HG03108 (cell line): ENCODE measurements around the gene SKI.

ENCODE experiments used
- ATAC-seq: cut with Tn5 transposase; IDR thresholded peaks from one replicate; pipeline ENCODE4 v1.9.1; 2021; ENCODE audit warnings: moderate library complexity; ENCODE audit not compliant: unreplicated experiment

Gene SKI

DNA sequence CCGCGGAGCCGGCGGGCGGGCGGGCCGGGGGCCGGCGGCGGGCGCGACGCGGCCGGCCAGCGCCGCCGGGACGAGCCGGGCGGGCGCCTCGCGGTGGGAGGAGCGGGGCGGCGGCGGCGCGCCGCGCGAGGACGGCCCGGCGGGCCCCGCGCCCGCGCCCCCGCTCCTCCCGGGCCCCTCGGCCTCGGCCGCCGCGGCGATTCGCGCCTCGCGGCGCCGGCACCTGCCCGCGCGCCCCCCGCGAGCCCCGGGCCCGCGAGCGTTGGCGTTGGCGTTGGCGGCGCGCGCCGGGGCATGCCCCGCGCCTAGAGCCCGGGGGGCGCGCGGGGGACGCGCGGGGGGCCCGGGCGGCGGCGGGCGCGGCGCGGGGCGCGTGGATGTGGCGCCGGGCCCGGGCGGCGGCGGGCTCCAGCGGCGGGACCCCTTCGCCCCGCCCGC is at the start of gene SKI:
Gene SKI, plus strand, starts transcription at position 163 of the 438 bp plus-strand sequence. CDS start 448 bp downstream, outside the sequence.
- ATAC-seq = no peak

DNA sequence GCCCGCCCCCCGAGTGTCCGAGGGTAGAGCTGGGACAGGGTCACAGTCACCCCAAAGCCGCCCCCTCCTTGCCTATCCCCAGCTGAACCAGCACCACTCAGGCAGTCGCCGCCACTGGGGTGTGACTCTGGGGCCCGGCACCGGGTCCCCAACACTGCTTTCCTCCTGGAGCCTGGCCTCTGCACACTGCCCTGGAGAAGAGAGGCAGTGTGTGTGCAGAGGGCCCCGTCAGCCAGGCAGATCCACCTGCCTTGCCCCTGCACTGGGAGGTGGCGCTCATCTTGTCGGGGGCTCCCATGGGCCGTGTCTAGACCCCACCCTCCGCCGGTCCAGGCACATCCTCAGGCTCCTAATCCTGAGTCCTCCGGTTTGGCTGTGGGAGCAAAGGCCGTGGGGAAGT is 49.2 kb upstream of the SKI start:
- ATAC-seq = no peak

DNA sequence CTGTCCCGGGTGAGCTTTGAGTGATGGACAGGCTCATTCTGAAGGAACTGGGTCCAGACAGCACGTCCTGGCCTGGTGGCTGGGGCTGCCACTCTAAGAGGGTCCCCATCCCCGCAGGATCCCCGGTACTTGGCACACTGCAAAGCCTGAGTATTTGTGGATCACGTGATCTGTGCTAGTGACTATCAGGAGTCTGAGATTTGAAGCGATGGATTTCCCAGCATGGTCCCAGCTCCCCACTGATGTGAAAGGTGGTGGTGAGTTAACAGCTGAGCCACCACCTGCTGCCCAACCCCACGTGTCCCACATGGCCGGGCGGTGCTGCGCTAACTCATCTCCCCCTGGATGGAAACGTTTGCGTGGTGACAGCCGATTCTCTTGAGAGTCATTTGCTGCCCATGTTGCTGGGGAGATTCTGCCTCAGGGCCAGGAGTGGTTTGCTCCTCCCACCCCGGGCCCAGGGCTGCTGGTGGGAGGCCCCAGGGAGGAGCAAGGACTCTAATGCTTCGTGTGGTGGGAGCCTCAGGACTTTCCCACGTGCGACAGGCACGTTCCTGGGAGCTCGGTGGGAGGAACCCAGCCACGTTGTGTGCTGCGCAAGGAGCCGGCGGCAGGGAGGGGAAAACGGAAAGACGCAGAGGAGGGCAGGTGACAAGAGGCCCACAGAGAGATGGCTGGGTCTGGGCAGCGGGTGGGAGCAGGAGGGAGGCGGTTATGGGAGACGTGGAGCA is 48.7 kb upstream of the SKI start:
- no peak for ATAC-seq

DNA sequence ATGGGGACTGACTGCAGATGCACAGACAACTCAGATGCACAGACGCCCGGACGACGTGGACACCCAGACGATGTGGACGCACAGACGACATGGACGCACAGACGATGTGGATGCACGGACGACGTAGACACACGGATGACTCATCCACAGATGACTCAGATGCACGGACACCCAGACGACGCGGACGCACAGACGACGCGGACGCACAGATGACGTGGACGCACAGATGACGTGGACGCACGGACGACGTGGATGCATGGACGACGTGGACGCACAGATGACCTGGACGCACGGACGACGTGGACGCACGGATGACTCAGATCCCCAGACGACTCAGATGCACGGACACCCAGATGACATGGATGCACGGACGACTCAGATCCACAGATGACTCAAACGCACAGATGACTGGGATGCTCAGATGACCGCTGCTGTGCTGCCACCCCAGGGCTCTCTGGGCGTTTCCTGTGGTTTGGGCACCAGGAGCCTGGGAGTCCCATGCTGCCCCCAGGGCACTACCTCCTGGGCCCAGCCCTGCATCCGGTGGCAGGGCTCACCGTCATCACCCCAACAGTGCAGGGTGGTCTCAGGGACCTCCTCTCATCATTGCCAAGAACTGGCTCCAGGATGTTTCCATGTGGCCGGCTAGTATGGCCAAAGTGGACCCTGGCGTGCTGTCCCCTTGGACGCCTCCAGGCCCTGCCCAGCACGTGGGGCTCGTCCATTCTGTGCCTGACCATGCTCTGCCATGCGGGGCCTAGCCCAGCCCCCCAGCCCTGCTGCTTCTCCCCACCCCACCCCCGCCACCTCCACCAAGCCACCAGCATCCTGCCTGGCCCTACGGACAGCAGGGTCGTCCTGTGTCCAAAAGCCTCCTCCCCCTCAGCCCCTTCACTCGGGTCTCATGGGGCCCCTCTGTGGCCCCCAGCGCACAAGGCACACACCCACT is 47.5 kb upstream of the SKI start:
- no peak for ATAC-seq

DNA sequence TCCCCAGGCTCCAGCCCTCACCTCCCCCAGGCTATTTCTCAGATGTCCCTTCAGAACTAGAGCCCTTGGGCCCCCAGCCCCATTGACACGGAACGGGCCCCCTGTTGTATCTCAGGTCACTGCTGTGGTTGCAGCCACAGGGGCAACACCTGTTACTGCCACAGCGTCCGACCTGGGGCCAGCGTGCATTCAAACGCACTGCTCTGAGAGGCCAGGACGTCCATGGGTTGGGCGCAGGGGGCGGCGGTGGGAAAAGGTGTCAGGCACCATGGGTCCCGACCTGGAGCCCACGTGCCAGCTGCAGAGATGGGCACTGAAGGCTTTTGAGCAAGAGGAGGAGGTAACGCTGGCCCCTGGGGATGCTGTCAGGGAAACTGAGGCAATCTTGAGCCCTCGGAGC is 46.8 kb upstream of the SKI start:
- ATAC-seq = no peak

DNA sequence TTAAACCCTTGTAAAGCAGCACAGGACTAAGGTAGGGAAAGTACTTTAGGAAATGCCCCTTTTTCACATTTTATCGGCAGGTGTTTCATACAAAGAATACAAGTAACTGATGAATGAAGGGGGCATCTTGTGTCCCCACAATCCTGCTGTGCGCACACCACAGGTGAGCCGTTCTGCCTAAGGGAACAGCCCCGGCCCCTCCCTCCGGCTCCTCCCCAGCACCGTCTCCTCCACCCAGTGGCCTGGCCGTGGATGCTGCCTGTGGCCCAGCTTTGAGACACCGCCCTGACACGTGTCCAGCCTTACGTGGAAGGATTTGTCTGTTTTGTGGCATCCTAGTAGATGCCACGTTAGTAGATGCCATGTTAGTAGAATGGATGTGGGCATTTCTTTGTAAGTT is 46.4 kb upstream of the SKI start:
- ATAC-seq = no peak

DNA sequence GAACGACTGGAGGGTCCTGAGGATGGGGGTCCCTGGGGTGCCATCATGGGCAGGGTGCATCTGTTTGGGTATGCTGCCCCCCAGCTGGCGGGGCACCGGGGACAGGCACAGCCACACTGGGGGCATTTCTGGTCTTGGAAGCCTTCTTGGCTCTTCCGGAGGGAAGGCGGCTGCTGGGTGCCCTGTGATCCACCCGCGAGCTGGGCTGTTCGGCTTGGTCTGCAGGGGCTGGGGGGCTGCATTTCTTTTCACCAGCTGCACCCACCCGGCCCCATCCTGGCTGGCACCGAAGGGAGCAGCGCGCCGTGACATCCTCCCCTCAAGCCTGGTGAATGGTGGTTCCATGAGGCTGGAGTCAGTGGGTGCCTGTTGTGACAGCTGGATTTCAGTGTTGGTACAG is 45.7 kb upstream of the SKI start:
- no peak for ATAC-seq

DNA sequence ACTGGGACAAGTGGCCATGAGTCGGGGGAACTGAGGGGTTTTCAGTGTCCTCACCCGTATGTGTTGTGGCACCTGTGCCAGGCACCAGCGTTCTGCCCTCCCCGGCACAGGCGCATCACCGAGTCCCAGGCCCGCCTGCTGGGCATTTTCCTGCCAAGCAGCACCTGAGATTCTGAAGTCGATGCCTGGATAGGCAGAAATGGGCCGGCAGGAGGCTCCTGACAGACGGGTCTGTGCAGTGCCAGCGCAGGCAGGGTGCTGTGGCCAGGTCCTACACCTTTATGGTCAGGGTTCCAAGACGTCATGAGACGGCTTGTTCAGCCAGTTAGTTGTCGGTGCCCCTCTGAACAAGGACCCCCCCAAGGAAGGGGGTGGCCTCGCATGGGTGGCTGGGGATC is 44.2 kb upstream of the SKI start:
- ATAC-seq = no peak

DNA sequence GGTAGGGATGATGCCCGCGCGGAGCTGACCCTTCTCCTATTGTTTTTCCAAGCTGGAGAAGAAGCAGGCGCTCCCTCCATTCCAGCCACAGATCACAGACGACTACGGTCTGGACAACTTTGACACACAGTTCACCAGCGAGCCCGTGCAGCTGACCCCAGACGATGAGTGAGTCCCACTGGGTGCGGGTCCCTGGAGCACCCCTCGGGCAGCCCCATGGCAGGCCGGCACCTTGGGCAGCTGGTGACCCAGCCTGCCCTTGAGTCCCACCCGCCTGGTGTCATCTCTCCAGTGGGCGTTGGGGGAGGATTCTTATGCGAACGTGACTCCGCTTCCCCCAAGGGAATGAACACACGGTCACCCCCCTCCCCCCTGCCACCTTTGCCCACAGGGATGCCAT is 43.6 kb upstream of the SKI start:
- ATAC-seq = no peak

DNA sequence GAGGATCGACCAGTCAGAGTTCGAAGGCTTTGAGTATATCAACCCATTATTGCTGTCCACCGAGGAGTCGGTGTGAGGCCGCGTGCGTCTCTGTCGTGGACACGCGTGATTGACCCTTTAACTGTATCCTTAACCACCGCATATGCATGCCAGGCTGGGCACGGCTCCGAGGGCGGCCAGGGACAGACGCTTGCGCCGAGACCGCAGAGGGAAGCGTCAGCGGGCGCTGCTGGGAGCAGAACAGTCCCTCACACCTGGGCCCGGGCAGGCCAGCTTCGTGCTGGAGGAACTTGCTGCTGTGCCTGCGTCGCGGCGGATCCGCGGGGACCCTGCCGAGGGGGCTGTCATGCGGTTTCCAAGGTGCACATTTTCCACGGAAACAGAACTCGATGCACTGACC is 43.2 kb upstream of the SKI start:
- no peak for ATAC-seq

DNA sequence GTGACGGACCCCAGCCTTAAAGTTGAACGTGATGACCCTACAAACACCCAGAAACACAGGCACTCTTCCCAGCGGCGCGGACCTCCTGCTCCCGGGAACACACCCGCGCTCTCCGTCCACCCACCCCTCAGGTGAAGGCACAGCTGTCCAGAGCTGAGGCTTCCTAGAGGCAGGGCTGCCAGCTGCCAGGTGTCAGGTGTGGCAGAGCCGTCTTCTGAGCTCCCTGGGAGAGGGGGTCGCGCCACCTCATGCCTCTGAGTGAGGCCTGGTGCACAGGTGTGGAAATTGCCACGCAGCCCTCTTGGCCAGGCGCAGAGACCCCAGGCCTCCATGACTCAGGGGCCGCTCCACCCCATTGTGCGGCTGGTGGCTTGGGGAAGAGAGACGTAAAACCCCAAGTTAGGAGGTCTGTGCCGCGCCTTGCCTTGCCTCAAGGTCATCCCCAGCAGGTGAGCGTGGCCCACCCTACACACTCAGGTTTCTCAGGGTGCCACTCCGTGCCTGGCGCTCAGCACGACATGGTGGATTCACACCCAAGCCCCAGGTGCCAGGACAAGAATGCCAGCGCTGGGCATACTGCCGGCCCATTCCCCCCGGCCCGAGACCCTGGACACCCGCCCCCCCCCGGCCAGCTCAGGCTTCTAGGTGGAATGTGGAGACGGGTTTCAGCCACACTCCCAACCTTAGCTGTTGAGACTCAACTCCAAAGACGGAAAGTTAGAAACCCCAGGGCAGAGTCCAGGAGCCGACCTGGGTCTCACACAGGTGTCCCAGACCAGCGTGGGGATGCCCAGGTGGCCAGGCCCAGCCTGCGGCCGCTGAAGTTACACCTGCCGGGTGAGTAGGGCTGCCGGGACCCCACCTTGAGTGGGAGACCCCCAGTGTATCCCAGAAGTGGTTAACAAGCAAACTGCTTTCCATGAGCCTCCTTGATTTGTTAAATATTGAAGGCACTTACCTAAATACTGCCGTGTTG is 42.0 kb upstream of the SKI start:
- ATAC-seq = no peak

DNA sequence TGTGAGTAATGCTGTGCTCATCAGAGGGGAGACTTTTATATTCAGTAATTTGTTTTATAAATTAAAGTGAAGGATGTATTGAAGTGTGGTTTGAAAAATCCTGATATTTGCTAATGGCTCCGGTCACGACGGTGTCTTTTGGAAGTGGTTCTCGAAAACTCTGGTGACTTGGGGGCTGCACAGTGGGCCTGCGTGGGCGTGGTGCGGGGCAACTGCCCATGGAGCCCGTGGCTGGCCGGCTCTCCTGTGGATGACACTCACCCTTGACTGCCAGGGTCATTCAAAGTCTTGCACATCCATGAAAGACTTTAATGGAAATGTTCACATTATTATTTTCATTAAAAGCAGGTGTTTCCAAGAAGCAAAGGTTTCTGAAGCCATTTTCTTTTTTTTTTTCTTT is 41.2 kb upstream of the SKI start:
- no peak for ATAC-seq

DNA sequence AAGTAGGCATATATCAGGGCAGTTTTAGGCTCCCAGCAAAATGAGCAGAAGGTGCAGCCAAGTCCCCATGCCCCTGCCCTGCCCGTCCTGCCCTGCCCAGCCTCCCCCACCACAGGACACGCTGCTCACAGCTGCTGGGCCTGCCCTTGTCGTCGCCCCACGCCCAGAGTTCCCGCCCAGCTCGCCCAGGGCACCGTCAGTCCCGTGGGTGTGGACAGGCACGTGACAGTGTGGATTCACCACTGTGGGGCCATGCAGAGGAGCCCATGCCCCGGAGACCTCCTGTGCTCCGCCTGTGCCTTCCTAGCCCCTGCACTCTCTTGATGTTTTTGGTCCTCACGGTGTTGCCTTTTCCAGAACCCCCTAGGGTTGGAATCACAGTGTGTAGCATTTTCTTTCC is 40.5 kb upstream of the SKI start:
- no peak for ATAC-seq

DNA sequence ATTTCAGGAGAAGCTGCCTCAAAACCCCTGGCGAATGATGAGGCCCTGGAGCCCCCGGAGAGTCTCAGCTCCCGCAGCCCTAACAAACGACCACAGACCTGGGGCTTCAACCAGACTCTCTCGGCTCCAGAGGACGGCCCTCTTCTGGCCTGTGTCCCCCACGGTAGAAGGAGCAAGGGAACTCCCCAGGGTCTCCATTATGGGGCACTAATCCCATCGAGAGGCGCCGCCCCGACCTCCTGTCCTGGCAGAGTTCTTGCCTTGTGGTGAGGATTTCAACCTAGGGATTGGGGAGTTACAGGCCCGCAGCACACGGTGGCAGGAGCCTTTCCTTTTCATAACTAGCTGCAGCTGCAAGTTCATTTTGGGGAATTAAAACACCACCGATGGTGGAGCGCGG is 39.8 kb upstream of the SKI start:
- ATAC-seq = no peak

DNA sequence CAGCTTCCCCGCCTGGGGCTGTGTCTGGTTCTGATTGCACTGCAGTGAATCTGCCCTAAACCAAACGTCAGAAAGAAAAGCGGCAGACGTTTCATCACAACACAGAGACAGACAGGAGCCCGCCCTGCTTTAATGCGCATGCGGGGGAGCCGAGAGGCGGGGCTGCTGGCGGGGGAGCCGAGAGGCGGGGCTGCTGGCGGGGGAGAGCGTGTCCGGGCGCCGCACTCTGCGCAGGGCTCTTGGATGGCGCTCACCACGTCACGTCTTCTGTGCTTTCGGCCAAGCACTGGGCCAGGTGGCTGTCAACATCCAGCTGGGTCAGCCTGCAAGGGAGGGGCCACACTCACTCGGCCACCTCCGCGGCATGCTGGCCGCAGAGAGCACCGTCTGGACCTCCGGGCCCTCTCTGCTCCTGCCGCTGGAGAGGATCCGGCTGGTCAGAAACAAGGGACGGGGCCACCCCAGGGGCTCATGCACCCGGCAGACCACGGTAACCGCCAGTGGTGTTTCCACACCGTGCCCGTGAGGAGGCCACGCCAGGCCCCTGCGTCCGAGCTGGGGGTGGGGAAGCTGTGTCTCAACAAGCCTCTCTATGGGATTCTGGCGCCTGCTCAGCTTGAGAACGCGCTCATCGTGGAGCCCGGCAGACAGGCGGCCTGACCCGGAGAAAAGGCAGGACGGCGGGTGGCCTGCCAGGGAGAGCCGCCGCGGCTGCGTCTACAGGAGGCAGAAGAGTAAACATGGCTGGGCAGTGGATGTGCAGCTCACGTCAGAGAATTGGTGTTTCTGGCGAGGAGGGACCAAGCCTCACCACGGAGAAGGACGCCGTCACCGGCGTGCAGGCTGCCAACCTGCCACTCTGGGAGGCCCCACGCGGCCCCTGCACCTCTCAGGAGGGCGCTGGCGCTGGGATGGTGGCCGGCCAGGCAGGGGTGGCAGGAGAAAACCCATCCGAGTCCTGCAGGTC is 38.4 kb upstream of the SKI start:
- ATAC-seq = peak; percentile 65

DNA sequence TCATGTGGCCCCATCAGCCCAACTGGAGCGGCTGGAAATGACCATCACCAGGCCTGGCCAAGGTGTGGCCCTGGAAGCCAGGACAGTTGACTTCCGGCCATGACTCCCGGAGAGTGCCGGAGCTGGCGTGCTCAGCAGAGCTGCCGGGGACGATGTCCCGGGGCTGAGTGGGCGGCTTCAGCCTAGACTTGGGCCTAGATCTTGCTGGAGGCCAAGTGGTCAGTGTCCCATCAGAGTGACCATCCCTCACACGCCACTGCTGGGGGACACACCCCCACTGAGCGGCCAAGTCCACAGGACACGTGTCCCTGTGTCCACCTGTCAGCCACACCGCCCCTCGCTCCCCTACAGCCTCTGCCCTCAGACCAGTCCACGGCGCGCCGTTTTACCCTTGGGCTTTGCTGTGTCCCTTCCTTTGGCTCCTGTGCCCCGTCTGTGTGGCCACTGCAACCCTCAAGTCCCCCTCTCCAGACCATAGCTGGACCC is 37.6 kb upstream of the SKI start:
- ATAC-seq = no peak

DNA sequence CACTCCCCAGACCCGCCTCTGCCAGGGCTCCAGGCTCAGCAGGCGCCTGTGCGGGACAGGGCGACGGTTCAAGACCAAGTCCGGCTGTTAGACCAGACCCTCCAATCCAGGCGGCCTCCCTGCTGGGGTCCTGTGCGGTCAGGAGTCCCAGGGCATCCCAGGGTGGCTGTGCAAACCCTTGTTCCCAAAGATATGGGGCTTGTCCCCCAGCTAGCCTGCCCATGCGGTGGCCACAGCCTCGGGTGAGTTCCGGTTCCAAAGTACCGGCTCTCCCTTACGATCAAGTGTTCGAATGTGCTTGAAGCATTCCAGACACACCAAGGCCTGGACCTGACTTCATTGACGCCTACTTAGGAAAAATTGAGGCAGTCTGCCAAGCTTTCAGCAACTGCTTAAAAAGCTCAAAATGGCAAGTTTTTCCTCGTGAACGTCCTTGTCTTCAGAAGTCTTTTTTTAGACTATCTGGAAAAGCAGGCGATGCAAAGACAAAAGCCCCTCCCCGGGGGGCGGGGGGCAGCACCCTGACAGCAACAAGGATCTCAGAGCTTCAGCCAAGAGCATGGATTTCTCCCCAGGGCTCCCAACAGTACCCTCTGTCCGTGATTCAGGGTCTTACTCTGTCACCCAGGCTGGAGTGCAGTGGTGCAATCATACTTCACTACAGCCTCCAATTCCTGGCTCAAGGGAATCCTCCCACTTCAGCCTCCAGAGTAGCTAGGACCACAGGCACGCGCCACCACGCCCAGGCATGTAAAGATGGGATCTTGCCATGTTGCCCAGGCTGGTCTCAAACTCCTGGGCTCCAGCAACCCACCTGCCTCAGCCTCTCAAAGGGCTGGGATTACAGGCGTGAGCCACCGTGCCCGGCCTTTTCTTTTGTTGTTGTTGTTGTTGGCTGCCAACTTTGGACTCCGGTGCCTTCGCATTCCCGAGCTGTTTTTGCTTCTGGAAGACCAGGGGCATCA is 35.8 kb upstream of the SKI start:
- no peak for ATAC-seq

DNA sequence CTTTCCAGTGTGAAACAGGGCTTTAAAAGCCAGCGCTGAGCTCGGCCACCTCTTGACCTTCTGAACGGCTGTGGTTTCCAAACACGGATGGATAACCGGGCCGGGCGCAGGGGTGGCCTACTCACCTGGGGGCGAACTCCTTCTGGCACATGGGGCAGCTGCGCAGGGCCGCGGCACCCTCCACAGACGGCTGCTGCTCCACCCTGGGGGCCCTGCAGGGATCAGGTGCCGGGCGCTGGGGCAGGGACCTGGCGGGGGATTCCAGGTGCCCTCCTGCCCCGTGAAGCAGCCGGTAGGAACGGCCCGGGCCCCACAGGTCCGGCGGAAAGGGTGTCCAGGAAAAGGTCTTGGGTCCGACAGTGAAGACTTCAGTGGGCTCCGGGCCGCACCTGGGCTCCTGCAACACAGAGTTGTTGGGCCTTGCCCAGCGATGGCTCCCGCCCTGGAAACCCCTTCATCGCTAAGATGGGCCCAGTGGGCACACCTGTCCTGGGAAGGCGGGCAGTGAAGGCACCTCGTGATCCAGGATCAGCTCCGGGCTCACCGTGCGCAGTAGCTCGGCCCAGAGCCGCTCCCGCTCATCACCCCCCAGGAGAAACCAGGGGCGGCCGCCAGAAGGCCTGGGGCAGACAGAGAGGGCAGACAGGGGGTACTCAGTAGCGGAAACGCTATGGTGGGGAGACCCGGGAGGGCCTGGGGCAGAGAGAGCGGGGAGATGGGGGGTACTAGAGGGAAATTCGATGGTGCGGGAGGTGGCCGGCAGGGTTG is 34.4 kb upstream of the SKI start:
- no peak for ATAC-seq
